ENCODE results near the gene TRPM6.

DNA sequence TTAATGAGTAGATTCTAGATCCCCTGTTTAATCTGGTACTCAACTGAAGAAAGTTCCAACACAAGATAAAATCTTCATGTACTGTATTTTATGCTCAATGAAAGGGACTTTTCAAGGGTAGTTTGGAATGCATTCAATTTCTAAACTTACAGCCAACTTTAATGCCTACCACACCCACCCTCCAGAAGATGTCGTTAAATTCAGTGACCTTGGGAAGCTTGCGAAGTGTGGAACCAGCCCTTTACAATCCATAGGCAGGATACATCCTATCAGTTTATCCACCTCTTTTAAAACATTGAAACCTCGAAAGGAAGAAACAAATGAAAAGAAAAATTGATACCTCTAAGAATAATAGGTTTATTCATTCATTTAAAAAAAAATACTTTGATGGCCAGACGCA lies 20.2 kb downstream of the TRPM6 start:
- TF ChIP-seq, protein P1, sequence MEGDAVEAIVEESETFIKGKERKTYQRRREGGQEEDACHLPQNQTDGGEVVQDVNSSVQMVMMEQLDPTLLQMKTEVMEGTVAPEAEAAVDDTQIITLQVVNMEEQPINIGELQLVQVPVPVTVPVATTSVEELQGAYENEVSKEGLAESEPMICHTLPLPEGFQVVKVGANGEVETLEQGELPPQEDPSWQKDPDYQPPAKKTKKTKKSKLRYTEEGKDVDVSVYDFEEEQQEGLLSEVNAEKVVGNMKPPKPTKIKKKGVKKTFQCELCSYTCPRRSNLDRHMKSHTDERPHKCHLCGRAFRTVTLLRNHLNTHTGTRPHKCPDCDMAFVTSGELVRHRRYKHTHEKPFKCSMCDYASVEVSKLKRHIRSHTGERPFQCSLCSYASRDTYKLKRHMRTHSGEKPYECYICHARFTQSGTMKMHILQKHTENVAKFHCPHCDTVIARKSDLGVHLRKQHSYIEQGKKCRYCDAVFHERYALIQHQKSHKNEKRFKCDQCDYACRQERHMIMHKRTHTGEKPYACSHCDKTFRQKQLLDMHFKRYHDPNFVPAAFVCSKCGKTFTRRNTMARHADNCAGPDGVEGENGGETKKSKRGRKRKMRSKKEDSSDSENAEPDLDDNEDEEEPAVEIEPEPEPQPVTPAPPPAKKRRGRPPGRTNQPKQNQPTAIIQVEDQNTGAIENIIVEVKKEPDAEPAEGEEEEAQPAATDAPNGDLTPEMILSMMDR (IDR thresholded peaks at IDR 0.05): no peak
- no peak for TF ChIP-seq POLR2A (IDR thresholded peaks at IDR 0.05)
